ENCODE data around the gene COTL1.
"Not testable (repeated sequence)": the region's sequence is repeated elsewhere in the genome, so short reads cannot be mapped to it uniquely, and the experiment has no call there.

COTL1 gene

GRCh38 chr16:84567286-84567962 lies 50.5 kb downstream of the COTL1 start:
- DNase-seq: no peak

- no peak for DNase-seq
These were observed 51.2 kb downstream of the COTL1 start for GRCh38 chr16:84566545-84567257.

DNA sequence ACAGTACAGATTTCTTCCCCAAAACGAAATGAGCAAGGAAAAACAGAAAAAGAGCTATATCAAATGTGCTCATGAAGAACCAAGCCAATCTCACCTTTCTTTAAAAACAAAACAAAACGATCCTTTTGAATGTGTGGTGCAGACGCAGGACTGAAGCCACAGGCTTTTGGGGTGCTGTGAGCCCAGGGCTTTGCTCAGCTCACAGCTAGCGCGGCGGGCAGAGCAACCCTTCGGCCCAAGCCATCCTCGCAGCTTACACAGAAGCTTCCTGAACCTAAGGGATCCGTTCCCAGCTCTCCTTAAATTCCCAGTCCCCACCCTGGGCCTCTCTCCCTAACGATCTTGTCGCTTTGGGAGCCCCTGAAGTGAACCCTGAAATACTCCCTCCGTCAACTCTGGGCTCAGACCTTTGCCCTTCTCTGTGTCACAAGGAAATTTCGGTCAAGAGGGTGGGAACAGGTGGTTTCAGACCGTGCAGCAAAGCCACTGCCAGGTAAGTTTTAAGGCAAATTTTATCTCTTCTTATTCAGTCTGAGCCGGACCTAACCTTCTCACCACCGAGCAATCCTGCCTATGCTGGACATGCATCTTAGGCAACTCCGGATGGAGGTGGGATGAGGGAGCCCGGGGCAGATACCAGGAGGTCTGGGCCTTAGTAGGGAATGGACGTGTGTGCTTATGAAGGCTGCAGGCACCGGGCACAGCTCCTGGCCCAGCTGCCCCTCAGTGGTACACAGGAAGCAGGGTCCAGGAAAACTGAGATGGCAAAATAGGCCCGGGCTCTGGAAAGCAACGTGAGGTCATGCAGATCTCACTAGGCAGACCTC lies 52.0 kb downstream of the COTL1 start:
- no peak for DNase-seq

GRCh38 chr16:84563786-84564420 lies 54.0 kb downstream of the COTL1 start:
- no peak for DNase-seq

DNA sequence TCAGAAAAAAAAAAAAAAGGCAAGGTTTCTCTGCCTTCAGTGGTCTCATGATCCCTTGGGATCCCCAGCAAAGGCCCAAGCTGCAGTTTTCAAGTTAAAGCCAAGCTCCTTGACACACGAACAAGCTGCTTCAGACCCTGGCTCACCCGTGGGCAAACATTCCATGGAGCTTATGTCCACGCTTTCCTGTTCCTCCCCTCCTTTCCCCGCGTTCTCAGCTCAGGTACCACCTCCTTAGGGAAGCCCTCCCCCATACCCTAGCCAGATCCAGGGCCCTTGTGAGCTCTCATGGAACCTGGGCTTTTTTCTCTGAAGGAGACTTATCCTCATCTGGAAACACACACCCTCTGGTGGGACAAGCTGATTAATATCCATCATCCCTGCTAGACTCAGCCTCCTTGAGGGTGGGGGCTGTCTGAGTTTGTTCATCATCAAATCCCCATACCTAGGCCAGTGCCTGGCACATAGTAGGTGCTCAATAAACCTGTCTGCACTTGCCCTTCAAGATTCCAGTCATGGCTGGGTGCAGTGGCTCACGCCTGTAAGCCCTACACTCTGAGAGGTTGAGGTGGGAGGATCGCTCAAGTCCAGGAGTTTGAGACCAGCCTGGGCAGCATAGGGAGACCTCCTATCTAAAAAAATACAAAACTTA lies 54.7 kb downstream of the COTL1 start:
- DNase-seq: no peak

DNA sequence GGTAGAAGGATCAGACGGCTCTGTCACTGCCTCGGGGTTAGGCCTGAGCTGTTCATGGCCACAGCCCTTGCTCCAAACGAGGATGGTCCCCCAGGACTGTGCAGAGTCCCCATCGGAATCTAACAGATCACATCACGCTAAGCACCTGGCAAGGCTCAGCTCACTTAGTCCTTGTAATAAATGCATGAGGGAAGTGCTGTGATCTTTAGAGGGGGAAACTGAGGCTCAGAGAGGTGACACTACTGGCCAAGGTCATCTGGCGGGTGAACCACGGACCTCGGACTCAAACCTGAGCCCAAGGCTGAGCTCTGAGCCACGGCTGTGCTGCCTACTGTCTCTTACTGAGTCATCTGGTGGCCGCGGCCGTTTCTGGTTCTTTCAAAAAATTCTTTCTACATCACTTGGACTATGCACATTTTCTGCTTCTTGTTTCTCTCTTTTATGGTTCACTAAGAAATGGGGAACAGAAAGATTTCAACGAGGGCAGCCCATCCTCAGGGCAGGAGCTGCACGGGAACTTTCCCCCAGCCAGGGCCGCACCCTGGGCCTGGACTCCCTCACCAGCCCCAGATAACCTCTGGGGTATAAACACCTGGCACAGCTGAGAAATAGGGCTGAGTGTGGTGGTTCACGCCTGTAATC lies 55.6 kb downstream of the COTL1 start:
- no peak for DNase-seq

- no peak for DNase-seq
These were observed 56.6 kb downstream of the COTL1 start for GRCh38 chr16:84561291-84561690.

GRCh38 chr16:84560269-84560668 lies 57.6 kb downstream of the COTL1 start:
- no peak for DNase-seq

- DNase-seq: no peak
These were observed 58.5 kb downstream of the COTL1 start for GRCh38 chr16:84559311-84559932.

DNA sequence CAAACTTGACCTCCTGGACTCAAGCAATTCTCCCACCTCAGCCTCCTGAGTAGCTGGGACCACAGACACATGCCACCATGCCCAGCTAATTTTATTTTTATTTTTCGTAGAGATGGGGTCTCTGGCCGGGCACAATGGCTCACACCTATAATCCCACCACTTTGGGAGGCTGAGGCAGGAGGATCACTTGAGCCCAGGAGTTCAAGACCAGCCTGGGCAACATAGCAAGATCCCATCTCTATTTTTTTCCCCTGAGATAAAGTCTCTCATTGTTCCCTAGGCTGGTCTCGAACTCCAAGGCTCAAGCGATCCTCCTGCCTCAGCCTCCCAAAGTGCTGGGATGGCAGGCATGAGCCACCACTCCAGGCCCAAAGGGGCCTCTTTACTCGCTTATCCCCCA lies 59.0 kb downstream of the COTL1 start:
- DNase-seq: not testable (repeated sequence)

- no peak for DNase-seq
These were observed 60.4 kb downstream of the COTL1 start for GRCh38 chr16:84557504-84557903.

DNA sequence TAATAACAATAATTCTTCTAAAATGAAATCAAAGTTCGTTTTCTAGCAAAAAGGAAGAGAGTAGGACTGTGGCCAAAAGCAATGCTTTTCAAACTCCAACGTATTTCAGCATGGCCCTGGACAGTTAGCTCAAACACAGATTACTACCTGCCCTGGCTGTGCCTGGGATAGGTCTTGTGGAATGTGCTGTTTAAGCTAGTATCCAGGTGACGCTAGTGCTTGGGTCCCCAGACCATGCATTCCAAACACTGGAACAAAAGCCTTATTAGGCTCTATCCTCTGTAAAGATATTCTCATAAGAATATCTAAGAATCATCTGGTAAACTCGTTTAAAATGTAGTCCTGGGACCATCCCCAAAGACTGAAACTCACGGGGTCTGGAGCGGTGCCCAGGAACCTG lies 60.8 kb downstream of the COTL1 start:
- DNase-seq: no peak

GRCh38 chr16:84555418-84556196 lies 62.3 kb downstream of the COTL1 start:
- DNase-seq: no peak

DNA sequence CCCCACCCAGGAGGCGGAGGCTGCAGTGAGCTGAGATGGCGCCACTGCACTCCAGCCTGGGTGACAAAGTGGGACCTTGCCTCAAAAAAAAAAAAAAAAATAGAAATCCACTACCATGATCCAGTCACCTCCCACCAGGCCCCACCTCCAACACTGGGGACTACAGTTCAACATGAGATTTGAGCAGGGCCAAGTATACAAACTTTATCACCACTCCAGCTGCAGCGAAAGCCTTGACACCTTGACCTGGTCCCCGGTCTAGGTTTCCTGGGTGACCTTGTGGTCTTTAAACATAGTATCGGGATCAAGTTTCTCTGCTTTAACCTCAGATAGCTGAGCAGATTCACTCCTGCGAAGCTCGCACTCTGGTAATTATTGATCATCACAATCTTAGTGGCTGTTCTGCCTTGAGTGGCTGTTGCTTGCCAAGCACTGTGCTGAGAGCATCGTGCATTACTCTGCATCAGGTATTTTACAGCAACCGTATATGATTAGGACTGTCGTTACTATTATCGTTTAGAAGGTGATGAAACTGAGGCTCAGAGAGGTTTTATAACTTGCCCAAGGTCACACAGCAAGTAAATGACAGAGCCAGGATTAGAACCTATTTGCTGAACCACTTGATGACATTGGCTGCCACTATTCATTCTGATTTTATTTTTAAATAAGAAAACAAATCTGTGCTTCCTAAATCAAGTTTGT lies 63.1 kb downstream of the COTL1 start:
- DNase-seq: no peak

- no peak for DNase-seq
These were observed 63.9 kb downstream of the COTL1 start for GRCh38 chr16:84553873-84554399.

- no peak for DNase-seq
These were observed 65.7 kb downstream of the COTL1 start for GRCh38 chr16:84552135-84552534.

GRCh38 chr16:84550096-84550495 lies 67.8 kb downstream of the COTL1 start:
- DNase-seq: no peak

GRCh38 chr16:84548971-84549844 lies 68.7 kb downstream of the COTL1 start:
- no peak for DNase-seq

DNA sequence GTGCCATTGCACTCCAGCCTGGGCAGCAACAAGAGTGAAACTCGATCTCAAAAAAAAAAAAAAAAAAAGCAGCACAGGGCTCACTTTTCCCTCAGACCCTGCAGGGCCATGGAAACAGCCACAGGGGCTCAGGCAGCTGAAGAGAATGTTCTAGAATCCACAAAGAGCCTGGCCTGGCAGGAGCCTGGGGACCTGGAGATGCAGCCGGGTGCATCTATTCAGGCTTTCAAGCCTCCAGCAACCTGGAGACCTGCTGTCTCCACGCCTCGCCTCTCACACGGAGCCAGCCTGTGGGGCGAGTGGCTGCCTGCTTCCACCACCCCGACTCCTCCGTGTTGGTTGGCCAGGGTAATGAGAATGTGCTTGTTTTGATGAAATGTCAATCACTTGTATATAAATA lies 69.4 kb downstream of the COTL1 start:
- DNase-seq: no peak

Measured in NCI-H1694 treated with DMSO at 0.1 percent for 48 hours (cell line).